IMR-90 (cell line): ENCODE data around the gene LAIR2. TPM values are rescaled to one million over a fixed set of nuclear protein-coding genes. Genes with fewer than 3 reads are reported as not detected.

Source experiments
- ATAC-seq: fragments of 200-7000 bp; cut with Tn5 transposase; 2 replicates; pipeline ENCODE4 v1.9.1; 2020; ENCODE audit warnings: low read depth, mild to moderate bottlenecking, moderate library complexity
- BruUV-seq: library from RNA; stranded (reverse); fragments of 400-500 nt; replicated peaks from 2 replicates; lab custom pipeline; 2021; lab: Mats Ljungman, UMichigan
- CTCF ChIA-PET: fragments of 300-600 bp; formaldehyde crosslinking; extraction: SDS; loops from one replicate; lab custom pipeline; 2021; ENCODE audit warnings: antibody characterized with exemption; lab: Yijun Ruan, JAX
- POLR2A ChIA-PET: fragments of 300-600 bp; sonication (Branson Sonifier 250); formaldehyde crosslinking; loops from one replicate; lab custom pipeline; 2022; ENCODE audit warnings: antibody characterized with exemption; ENCODE audit not compliant: unreplicated experiment; lab: Charles Lee
- DNase-seq: peaks from one replicate; pipeline ENCODE4 v3.0.0; 2013
- H2AFZ ChIP-seq: replicated peaks from 2 replicates; pipeline ENCODE3; 2013; ENCODE audit warnings: low read length, mild to moderate bottlenecking; ENCODE audit not compliant: poor library complexity
- H2AK5ac ChIP-seq: 2 replicates; pipeline ENCODE4 v1.6.1; 2013; ENCODE audit warnings: low read depth, low read length, inconsistent platforms
- H2AK9ac ChIP-seq: replicated peaks from 2 replicates; pipeline ENCODE3; 2013; ENCODE audit warnings: mild to moderate bottlenecking, low read depth, low read length, moderate library complexity; ENCODE audit not compliant: poor library complexity
- H2BK120ac ChIP-seq: 2 replicates; pipeline ENCODE4 v1.6.1; 2013; ENCODE audit warnings: low read depth, low read length, inconsistent platforms
- H2BK15ac ChIP-seq: 3 replicates; pipeline ENCODE4 v1.6.1; 2013; ENCODE audit warnings: low read depth, low read length, inconsistent platforms
- H2BK20ac ChIP-seq: 2 replicates; pipeline ENCODE4 v1.6.1; 2013; ENCODE audit warnings: low read depth, mild to moderate bottlenecking, inconsistent platforms, low read length, moderate library complexity
- H2BK5ac ChIP-seq: 2 replicates; pipeline ENCODE4 v1.6.1; 2013; ENCODE audit warnings: mild to moderate bottlenecking, low read depth, low read length, inconsistent platforms; ENCODE audit not compliant: poor library complexity, severe bottlenecking
- H3K14ac ChIP-seq: replicated peaks from 2 replicates; pipeline ENCODE4 v1.6.1; 2013; ENCODE audit warnings: low read depth, low read length, inconsistent platforms
- H3K18ac ChIP-seq: 2 replicates; pipeline ENCODE4 v1.6.1; 2013; ENCODE audit warnings: low read depth, low read length, control low read depth
- H3K23ac ChIP-seq: 2 replicates; pipeline ENCODE4 v1.6.1; 2013; ENCODE audit warnings: low read depth, low read length, inconsistent platforms
- H3K27ac ChIP-seq: 2 replicates; pipeline ENCODE4 v1.5.1; 2013; ENCODE audit warnings: mild to moderate bottlenecking, control low read depth, low read length; ENCODE audit not compliant: insufficient read depth
- H3K27me3 ChIP-seq: 2 replicates; pipeline ENCODE4 v1.6.1; 2013; ENCODE audit warnings: low read length; ENCODE audit not compliant: control insufficient read depth, insufficient read depth
- H3K36me3 ChIP-seq: 2 replicates; pipeline ENCODE4 v1.6.1; 2013; ENCODE audit warnings: low read length, mixed read lengths; ENCODE audit not compliant: control insufficient read depth, insufficient read depth
- H3K4ac ChIP-seq: 2 replicates; pipeline ENCODE4 v1.6.1; 2013; ENCODE audit warnings: low read depth, low read length, inconsistent platforms
- H3K4me1 ChIP-seq: 2 replicates; pipeline ENCODE4 v1.6.1; 2013; ENCODE audit warnings: low read length, mixed read lengths; ENCODE audit not compliant: control insufficient read depth, insufficient read depth
- H3K4me2 ChIP-seq: 2 replicates; pipeline ENCODE4 v1.6.1; 2013; ENCODE audit warnings: low read depth, mild to moderate bottlenecking, control low read depth, low read length, moderate library complexity
- H3K4me3 ChIP-seq: 2 replicates; pipeline ENCODE4 v1.5.1; 2013; ENCODE audit warnings: low read depth, mild to moderate bottlenecking, control low read depth, low read length, moderate library complexity; ENCODE audit not compliant: insufficient read depth
- H3K56ac ChIP-seq: 2 replicates; pipeline ENCODE4 v1.6.1; 2013; ENCODE audit warnings: low read length, inconsistent platforms; ENCODE audit not compliant: insufficient read depth; ENCODE audit errors: extremely low read depth
- H3K79me1 ChIP-seq, 2 experiments: 2 replicates each; pipeline ENCODE4 v1.6.1; 2013; ENCODE audit warnings: low read length in 2 of 2, inconsistent platforms in 1 of 2, low read depth in 1 of 2
- H3K9ac ChIP-seq: 2 replicates; pipeline ENCODE4 v1.6.1; 2013; ENCODE audit warnings: low read depth, low read length, control low read depth
- H3K9me1 ChIP-seq: 2 replicates; pipeline ENCODE4 v1.6.1; 2013; ENCODE audit warnings: low read length, inconsistent platforms; ENCODE audit not compliant: insufficient read depth
- H3K9me3 ChIP-seq: 2 replicates; pipeline ENCODE4 v1.6.1; 2013; ENCODE audit warnings: low read length; ENCODE audit not compliant: control insufficient read depth, insufficient read depth
- H4K20me1 ChIP-seq: 2 replicates; pipeline ENCODE4 v1.6.1; 2013; ENCODE audit warnings: low read length, inconsistent platforms; ENCODE audit not compliant: insufficient read depth
- H4K5ac ChIP-seq: 2 replicates; pipeline ENCODE4 v1.6.1; 2013; ENCODE audit warnings: mild to moderate bottlenecking, low read depth, low read length, control low read depth
- H4K8ac ChIP-seq, 2 experiments: 2 replicates each; pipeline ENCODE4 v1.6.1; 2013; ENCODE audit warnings: low read depth in 2 of 2, low read length in 2 of 2, control low read depth in 1 of 2, inconsistent platforms in 1 of 2
- H4K91ac ChIP-seq: 2 replicates; pipeline ENCODE4 v1.6.1; 2013; ENCODE audit warnings: low read depth, low read length, inconsistent platforms; ENCODE audit not compliant: insufficient read depth
- BHLHE40 ChIP-seq: fragments of 150-350 bp; IDR thresholded peaks from 2 replicates; pipeline ENCODE4 v1.6.1; 2016; ENCODE audit warnings: mild to moderate bottlenecking, low read depth, low read length
- CEBPB ChIP-seq: IDR thresholded peaks from 2 replicates; pipeline ENCODE4 v1.6.1; 2012; ENCODE audit warnings: low read depth, low read length, improper control_type of control experiment
- CTCF ChIP-seq: conservative IDR thresholded peaks from 2 replicates; pipeline ENCODE4 v1.5.1; 2012; ENCODE audit warnings: mild to moderate bottlenecking, low read depth, low read length, improper control_type of control experiment
- ELK1 ChIP-seq: fragments of 150-350 bp; IDR thresholded peaks from 2 replicates; pipeline ENCODE4 v1.6.1; 2016; ENCODE audit warnings: low read depth, mild to moderate bottlenecking, low read length, moderate library complexity, borderline replicate concordance
- FOS ChIP-seq: fragments of 150-350 bp; IDR thresholded peaks from 2 replicates; pipeline ENCODE4 v1.6.1; 2016; ENCODE audit warnings: low read depth, low read length
- MAFK ChIP-seq: IDR thresholded peaks from 2 replicates; pipeline ENCODE4 v1.6.1; 2012; ENCODE audit warnings: low read depth, low read length, improper control_type of control experiment
- MAZ ChIP-seq: IDR thresholded peaks from 2 replicates; pipeline ENCODE4 v1.6.1; 2012; ENCODE audit warnings: low read depth, mild to moderate bottlenecking, low read length, improper control_type of control experiment, moderate library complexity, borderline replicate concordance
- NFE2L2 ChIP-seq: fragments of 150-350 bp; IDR thresholded peaks from 2 replicates; pipeline ENCODE4 v1.6.1; 2016; ENCODE audit warnings: low read depth, mild to moderate bottlenecking, low read length
- POLR2A ChIP-seq: IDR thresholded peaks from 2 replicates; pipeline ENCODE4 v1.6.1; 2012; ENCODE audit warnings: mild to moderate bottlenecking, low read depth, low read length
- RAD21 ChIP-seq: IDR thresholded peaks from 2 replicates; pipeline ENCODE4 v1.6.1; 2012; ENCODE audit warnings: low read length, improper control_type of control experiment
- RFX5 ChIP-seq: IDR thresholded peaks from 2 replicates; pipeline ENCODE4 v1.8.0; 2012; ENCODE audit warnings: low read depth, mild to moderate bottlenecking, low read length, moderate library complexity
- SMC3 ChIP-seq: fragments of 150-350 bp; IDR thresholded peaks from 2 replicates; pipeline ENCODE4 v1.6.1; 2016; ENCODE audit warnings: low read depth, mild to moderate bottlenecking, antibody characterized with exemption, low read length, moderate library complexity
- USF2 ChIP-seq: fragments of 150-350 bp; IDR thresholded peaks from 2 replicates; pipeline ENCODE4 v1.6.1; 2017; ENCODE audit warnings: mild to moderate bottlenecking, antibody characterized with exemption, low read length, low read depth
- WGBS, 2 experiments: methylation state at CpG; one replicate each; pipeline versions ENCODE4 v1.1.5 to v1.1.7; 2013; ENCODE audit warnings: missing lambda C conversion rate in 2 of 2; ENCODE audit not compliant: insufficient read length in 1 of 2; ENCODE audit errors: extremely low coverage in 2 of 2; 5-methylcytosine and 5-hydroxymethylcytosine counted together
- dilution Hi-C: fragments of 300-500 bp; cut with HindIII; formaldehyde crosslinking; loops from one replicate; pipeline ENCODE4 v1.14.3; 2018; ENCODE audit warnings: low sequenced_read_pairs; ENCODE audit not compliant: unreplicated experiment
- in situ Hi-C: fragments of 300-500 bp; cut with MboI; formaldehyde crosslinking; loops from 3 replicates; pipeline ENCODE4 v1.14.3; 2019; ENCODE audit warnings: low sequenced_read_pairs, inconsistent platforms, mixed read lengths
- intact Hi-C: fragments of 100-400 bp; cut with micrococcal nuclease; formaldehyde crosslinking; loops from 2 replicates; pipeline ENCODE4 v1.10.0; 2022
- polyA plus RNA-seq, 3 experiments: library from polyadenylated mRNA; depleted of rRNA; stranded (reverse); fragments of >200 nt; gene quantifications; 2 replicates each; pipeline ENCODE4 v1.2.3, GENCODE V29; 2012; ENCODE audit warnings: low replicate concordance in 1 of 3
- total RNA-seq: library from RNA; depleted of rRNA; stranded (reverse); fragments of >200 nt; gene quantifications from 2 replicates; pipeline ENCODE4 v1.2.3, GENCODE V29; 2012

LAIR2 gene
- total and polyA plus RNA-seq, 2 of the 4 experiments (the other 2 are of a cell fraction) = not detected

GRCh38 chr19:54459282-54460229, 43.1 kb upstream of the LAIR2 start:
- H2AK5ac ChIP-seq = 0 out of 2 replicates have a peak overlapping the region, but pooled peaks have one; percentile 16
- DNase-seq (no peak), ATAC-seq (no peak)
- no peak overlapping the region for H3K56ac ChIP-seq
- H2AK9ac ChIP-seq = peak overlapping the region; percentile 82
- no peaks in the 10 kb centered on the region for H3K27me3 ChIP-seq
- H4K8ac ChIP-seq = no peak overlapping the region
- H3K23ac ChIP-seq = no peak overlapping the region; the same call in 1 of the 2 replicates
- H4K20me1 ChIP-seq = peaks cover 65% of the 10 kb centered on the region
- no peak overlapping the region for H2BK5ac ChIP-seq
- H3K18ac ChIP-seq = no peak overlapping the region
- no peaks in the 10 kb centered on the region for H3K9me3 ChIP-seq
- peaks cover 73% of the 10 kb centered on the region for H3K36me3 ChIP-seq
- no peak overlapping the region for H4K5ac ChIP-seq
- H3K4ac ChIP-seq = no peak overlapping the region
- no peak overlapping the region for H3K4me2 ChIP-seq
- intact Hi-C loops (loop anchor here (10.0 kb wide), 1 partner anchor 625 kb away; no protein-coding TSS in a partner anchor), dilution Hi-C loops (no loop called here), in situ Hi-C loops (loop anchor here (10.0 to 25.0 kb wide), 6 partner anchors 255 to 1678 kb away; partner anchors contain the start of genes NAT14, NDUFA3, OSCAR and PRPF31)
- peaks cover 12 to 53% of the 10 kb centered on the region in 2 experiments; a peak in 3 of 4 replicates for H3K79me1 ChIP-seq
- CTCF ChIA-PET = no interaction called here
- H3K9me1 ChIP-seq = peaks cover 6% of the 10 kb centered on the region; the same call in 1 of the 2 replicates
- no peak overlapping the region for H3K9ac ChIP-seq
- no peak overlapping the region for H4K91ac ChIP-seq
- H3K4me3 ChIP-seq = no peak overlapping the region
- peak overlapping the region; percentile 32 for H2AFZ ChIP-seq
- WGBS, 2 experiments = 84% methylated on average over 5 of the region's 16 CpGs; no CpG with 5 or more reads in 1 of the 2 experiments
- H2BK120ac ChIP-seq = no peak overlapping the region
- POLR2A ChIA-PET = interaction anchor here (0.5 kb wide), 1 partner anchor 26 kb away, joined by 5 read pairs; no protein-coding TSS in a partner anchor
- no peak overlapping the region for H3K27ac ChIP-seq
- no peak overlapping the region for H2BK15ac ChIP-seq
- no peak overlapping the region for H3K14ac ChIP-seq
- BruUV-seq = no TSS peak
- peaks cover 18% of the 10 kb centered on the region for H3K4me1 ChIP-seq
- no peak overlapping the region for H2BK20ac ChIP-seq
- TF ChIP-seq RFX5 (no peak), MAFK (no peak), SMC3 (no peak), NFE2L2 (no peak), CEBPB (no peak), POLR2A (no peak; the same call in 1 of the 2 replicates), CTCF (no peak), MAZ (no peak), ELK1 (no peak), USF2 (no peak), FOS (no peak), RAD21 (no peak), BHLHE40 (no peak)
